GM18511 (cell line): ENCODE results near the gene PHLPP1.
"Not testable (repeated sequence)": the region's sequence is repeated elsewhere in the genome, so short reads cannot be mapped to it uniquely, and the experiment has no call there.

Source experiments
- ATAC-seq: cut with Tn5 transposase; IDR thresholded peaks from one replicate; pipeline ENCODE4 v1.9.1; 2021; ENCODE audit warnings: mild to moderate bottlenecking, moderate library complexity; ENCODE audit not compliant: unreplicated experiment

The PHLPP1 gene

DNA sequence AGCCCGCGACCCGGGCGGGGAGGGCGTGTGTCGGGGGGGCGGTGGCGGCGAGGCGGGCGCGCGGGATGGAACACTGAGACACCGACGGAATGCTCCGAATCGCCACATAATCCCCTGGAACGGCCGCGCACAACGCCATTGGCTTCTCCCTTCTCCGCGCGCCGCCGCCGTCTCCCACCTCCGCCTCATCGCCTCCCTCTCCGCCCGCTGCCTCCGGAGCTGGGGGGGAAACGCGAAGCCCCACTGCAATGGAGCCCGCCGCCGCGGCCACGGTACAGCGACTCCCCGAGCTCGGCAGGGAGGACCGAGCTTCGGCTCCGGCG is at the start of gene PHLPP1:
TSS of gene PHLPP1 (plus strand) at position 106 of the 323 bp plus-strand sequence. CDS start at position 249, 143 bp downstream.
- peak; percentile 26 for ATAC-seq

DNA sequence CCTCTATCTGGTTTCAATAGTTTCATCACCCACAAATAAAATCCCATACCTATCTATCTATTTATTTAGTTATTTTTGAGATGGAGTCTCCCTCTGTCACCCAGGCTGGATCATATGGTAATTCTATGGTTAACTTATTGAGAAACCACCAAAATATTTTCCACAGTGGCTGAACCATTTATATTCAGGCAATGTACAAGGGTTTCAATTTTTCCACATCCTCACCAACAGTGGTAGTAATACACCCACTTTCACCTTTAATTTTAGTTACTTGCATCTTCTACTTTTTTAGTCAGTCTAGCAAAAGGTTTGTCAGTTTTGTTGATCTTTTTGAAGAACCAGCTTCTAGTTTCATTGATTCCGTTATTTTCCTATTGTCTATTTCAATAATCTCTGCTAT is 46.1 kb upstream of the PHLPP1 start:
- no peak for ATAC-seq

DNA sequence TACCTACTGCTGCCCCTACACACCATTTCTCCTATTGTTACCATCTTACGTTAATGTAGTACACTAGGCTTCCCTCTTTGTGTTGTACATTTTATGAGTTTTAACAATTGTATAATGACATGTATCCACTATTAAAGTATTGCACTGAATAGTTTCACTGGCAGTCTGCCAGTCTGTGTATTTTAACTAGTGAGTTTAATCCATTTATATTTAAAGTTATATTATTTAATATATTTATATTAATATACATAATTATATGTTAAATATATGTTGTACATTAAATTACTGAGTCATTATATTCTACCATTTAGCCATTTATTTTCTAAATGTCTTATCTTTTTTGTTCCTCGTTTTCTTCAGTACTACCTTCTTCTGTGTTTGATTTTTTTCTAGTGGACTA is 44.8 kb upstream of the PHLPP1 start:
- ATAC-seq, result no peak

- ATAC-seq, result no peak
Measured at GRCh38 chr18:62672600-62672999, 42.7 kb upstream of the PHLPP1 start.

- ATAC-seq, result no peak
Measured at GRCh38 chr18:62678847-62679485, 36.4 kb upstream of the PHLPP1 start.

DNA sequence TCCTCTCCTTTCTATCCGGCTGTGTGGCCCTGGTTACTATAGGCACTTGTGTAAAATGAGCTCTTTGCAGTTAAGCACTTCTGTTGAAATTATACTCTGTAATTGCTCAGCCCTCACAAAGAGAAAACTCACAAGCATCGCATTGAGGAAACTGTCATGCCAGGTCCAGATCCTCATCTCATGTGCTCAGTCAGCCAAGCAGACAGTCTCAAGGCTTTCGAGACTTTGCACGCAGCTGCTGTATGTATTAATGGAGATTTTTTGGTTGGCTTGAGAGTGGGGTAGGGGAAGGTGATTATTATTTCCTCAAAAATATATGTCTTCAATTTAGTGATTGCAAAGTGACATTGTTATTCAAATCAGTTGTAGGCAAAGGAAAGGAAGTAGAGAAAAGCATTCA is 33.0 kb upstream of the PHLPP1 start:
- ATAC-seq, result no peak

GRCh38 chr18:62683935-62684334 is 31.4 kb upstream of the PHLPP1 start:
- no peak for ATAC-seq

DNA sequence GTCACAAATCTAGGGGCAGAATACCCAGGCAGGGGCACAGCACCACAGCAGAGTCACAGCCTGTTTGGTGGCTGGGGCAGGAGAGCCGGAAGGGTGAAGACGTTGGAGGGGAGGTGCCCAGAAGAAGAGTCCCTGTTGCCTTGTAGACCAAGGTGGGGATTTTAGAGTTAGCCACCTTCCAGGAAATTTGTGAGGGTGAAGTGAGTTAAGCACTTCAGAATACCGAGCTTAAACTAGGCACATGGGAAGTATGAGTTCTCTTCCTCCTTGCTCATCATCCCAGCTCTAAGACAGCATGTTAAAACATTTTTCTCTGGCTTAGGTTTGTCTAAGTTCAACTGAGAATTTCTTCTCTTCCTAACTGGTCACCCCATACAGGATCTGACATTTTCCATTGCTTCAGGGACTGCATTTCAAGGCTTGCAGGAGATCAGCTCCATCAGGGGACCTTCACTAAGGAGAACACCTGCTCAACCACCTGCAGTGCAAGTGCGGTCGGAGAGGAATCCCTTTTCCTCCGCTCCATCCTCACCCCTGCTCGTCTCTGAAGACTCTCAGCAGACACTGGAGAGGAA is 26.5 kb upstream of the PHLPP1 start:
- no peak for ATAC-seq

GRCh38 chr18:62690236-62690815 is 25.0 kb upstream of the PHLPP1 start:
- no peak for ATAC-seq

- no peak for ATAC-seq
Measured at GRCh38 chr18:62693659-62694058, 21.7 kb upstream of the PHLPP1 start.

DNA sequence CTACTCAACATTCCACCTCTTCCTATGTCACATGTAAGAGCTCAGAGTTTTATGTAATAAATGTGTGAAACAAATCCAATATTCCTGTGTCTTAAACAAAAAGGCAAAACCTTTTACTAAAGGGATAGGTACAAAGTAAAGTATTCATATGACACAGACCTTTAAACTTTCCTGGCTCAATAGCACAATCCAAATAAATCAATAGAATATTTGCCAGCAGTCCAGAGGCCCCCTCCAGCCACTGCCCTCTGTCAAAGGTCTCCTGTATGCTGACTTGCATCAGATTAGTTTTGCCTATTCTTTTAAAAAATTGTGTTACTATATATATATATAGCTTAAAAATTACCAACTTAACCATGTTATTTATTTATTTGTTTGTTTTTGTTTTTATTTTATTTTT is 17.7 kb upstream of the PHLPP1 start:
- no peak for ATAC-seq

GRCh38 chr18:62702259-62702658 is 13.1 kb upstream of the PHLPP1 start:
- ATAC-seq, result no peak

DNA sequence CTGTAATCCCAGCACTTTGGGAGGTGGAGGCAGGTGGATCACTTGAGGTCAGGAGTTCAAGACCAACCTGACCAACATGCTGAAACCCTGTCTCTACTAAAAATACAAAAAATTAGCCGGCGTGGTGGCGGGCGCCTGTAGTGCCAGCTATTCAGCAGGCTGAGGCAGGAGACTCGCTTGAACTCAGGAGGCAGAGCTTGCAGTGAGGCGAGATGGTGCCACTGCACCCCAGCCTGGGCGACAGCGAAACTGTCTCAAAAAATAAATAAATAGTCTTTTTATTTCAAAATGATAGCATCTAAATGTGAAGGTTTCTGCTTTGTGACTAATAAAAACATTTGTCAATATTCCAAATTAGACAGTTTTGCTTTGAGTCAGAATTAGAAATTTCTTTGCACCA is 8.5 kb upstream of the PHLPP1 start:
- ATAC-seq, result not testable (repeated sequence)

DNA sequence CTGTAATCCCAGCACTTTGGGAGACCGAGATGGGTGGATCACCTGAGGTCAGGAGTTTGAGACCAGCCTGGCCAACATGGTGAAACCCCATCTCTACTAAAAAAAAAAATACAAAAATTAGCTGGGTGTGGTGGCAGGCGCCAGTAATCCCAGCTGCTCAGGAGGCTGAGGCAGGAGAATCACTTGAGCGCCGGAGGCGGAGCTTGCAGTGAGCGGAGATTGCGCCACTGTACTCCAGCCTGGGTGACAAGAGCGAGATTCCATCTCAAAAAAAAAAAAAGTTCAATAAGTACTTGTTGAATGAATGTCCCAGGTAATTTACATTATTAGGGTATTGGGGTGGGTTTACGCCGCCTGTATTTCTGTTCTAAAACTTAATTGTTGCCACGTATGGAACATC is 5.4 kb upstream of the PHLPP1 start:
- ATAC-seq, result not testable (repeated sequence)

- no peak for ATAC-seq
Measured at GRCh38 chr18:62710417-62710816, 4.9 kb upstream of the PHLPP1 start.

GRCh38 chr18:62711781-62712180 is 3.6 kb upstream of the PHLPP1 start:
- no peak for ATAC-seq

DNA sequence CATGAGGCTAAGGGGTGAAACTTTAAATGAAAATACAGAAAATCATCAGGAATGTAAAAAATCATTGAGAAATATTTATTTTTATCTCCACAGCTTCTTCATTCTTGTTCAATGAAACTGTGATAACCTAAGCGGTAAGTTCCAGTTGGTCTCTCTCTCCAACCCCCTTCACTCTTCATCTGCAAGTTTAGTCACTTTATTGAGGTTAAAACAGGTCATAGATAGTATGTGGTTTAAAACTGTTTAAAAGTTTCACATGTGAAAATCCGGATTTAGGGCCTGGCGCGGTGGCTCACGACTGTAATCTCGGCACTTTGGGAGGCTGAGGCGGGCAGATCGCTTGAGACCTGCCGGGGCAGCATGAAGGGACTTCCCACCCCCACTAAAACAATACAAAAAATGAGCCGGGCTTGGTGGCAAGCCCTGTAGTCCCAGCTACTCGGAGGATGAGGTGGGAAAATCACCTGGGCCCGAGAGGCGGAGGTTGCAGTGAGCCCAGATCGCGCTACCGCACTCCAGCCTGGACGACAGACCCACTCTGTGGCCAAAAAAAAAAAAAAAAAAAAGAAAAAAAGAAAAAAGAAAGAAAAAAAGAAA is 1.6 kb upstream of the PHLPP1 start:
- no peak for ATAC-seq

DNA sequence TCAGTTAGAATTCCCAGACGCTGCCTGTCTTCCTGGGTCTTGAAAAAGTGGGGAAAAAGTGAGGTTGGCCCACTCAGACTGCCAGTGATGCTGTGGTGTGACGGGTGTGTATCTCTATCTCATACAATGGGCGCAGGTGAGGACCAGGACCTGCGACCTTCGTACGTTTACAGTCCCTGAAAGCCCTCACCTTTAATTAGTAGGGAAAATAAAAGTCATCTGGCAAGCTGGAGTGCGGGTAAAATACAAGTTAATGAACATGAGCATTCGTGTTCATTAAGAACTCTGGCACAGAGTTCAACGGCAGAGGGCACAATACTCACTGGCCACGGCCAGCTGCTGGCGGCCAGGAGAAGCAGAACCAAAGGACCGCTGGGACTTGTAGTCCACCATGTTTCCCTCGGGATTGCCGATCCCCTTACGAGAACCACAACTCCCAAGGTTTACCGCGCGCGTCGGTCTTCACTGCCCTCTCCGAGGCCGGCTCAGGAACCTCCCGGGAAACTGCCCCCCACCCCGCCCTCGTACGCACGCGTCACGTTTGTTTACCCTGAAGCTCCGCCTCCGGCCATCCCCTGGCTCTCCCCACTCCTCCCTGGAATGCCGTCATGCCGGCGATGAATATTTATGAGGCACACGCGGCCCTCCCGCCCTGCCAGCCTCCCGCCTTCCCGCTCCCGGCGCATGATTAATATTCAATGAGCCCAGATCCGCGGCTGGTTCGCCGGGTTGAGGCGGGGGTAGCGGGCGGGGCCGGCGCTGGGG is 488 bp upstream of the PHLPP1 start:
- ATAC-seq, result peak; percentile 79

- ATAC-seq, result peak; percentile 27
Measured at GRCh38 chr18:62715759-62716615, 646 bp downstream of the PHLPP1 start.

- ATAC-seq, result peak; percentile 32
Measured at GRCh38 chr18:62716619-62717168, 1.4 kb downstream of the PHLPP1 start.
